Activated B cell treated with CpG ODN at 0.5 μM for 24 hours (primary cell): ENCODE data around the gene SPSB2. TPM values are rescaled to one million over a fixed set of nuclear protein-coding genes. Genes with fewer than 3 reads are reported as not detected.

Source experiments
- ATAC-seq: fragments of 200-7000 bp; cut with Tn5 transposase; one replicate; pipeline ENCODE4 v1.10.0; 2021; ENCODE audit warnings: low read depth, mild to moderate bottlenecking, moderate library complexity
- CTCF ChIA-PET: fragments of 350-600 bp; sonication (Branson Sonifier 250); formaldehyde crosslinking; loops from one replicate; lab custom pipeline; 2021; ENCODE audit warnings: antibody characterized with exemption; lab: Charles Lee
- POLR2A ChIA-PET: fragments of 350-600 bp; sonication (Branson Sonifier 250); formaldehyde crosslinking; loops from one replicate; lab custom pipeline; 2021; ENCODE audit warnings: antibody characterized with exemption; lab: Charles Lee
- DNase-seq: peaks from one replicate; pipeline ENCODE4 v3.0.0; 2022
- H3K27ac Mint-ChIP-seq: one replicate; pipeline ENCODE4 v1.8.0; 2020; ENCODE audit warnings: mixed read lengths
- H3K27me3 Mint-ChIP-seq: one replicate; pipeline ENCODE4 v1.8.0; 2021; ENCODE audit warnings: mixed read lengths
- H3K36me3 Mint-ChIP-seq: one replicate; pipeline ENCODE4 v1.8.0; 2021; ENCODE audit warnings: low read depth, mixed read lengths
- H3K4me1 Mint-ChIP-seq: one replicate; pipeline ENCODE4 v1.8.0; 2021; ENCODE audit warnings: mixed read lengths
- H3K4me3 Mint-ChIP-seq: one replicate; pipeline ENCODE4 v1.8.0; 2020; ENCODE audit warnings: mild to moderate bottlenecking, mixed read lengths
- H3K9me3 Mint-ChIP-seq: one replicate; pipeline ENCODE4 v1.8.0; 2020; ENCODE audit warnings: mixed read lengths
- intact Hi-C: fragments of 100-400 bp; cut with micrococcal nuclease; formaldehyde crosslinking; loops from one replicate; pipeline ENCODE4 v1.15.1; 2024
- total RNA-seq: library from RNA; stranded (reverse); gene quantifications from 2 replicates; pipeline ENCODE4 v1.2.3, GENCODE V29; 2022
- TF ChIP-seq, protein P1 (sequence below): fragments of 200-600 bp; IDR thresholded peaks from one replicate; pipeline ENCODE4 v1.8.0; 2022; ENCODE audit warnings: antibody characterized with exemption, mild to moderate bottlenecking

Gene SPSB2
- total RNA-seq, 1 donor from 2014 or later, result 14.4 TPM

DNA sequence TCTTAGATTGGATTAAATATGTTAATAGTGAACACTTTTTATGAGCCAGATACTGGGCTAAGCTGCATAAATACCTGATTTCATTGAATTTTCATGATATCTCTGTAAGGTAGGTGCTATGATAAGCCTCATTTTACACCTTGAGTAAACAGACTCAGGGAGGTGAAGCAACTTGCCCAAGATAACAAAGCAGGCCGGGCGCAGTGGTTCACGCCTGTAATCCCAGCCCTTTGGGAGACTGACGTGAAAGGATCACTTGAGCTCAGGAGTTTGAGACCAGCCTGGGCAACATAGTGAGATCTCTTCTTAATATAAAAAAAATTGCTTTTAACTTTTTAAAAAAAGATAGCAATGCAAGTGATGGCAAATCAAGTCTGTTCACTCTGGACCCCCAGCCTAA, 31.0 kb downstream of the SPSB2 start:
- Mint-ChIP-seq H3K4me3 (no peak overlapping the region), H3K4me1 (peaks cover 14% of the 10 kb centered on the region), H3K9me3 (no peaks in the 10 kb centered on the region), H3K27ac (no peak overlapping the region), H3K27me3 (peaks cover 2% of the 10 kb centered on the region), H3K36me3 (no peaks in the 10 kb centered on the region)
- TF ChIP-seq, protein P1, sequence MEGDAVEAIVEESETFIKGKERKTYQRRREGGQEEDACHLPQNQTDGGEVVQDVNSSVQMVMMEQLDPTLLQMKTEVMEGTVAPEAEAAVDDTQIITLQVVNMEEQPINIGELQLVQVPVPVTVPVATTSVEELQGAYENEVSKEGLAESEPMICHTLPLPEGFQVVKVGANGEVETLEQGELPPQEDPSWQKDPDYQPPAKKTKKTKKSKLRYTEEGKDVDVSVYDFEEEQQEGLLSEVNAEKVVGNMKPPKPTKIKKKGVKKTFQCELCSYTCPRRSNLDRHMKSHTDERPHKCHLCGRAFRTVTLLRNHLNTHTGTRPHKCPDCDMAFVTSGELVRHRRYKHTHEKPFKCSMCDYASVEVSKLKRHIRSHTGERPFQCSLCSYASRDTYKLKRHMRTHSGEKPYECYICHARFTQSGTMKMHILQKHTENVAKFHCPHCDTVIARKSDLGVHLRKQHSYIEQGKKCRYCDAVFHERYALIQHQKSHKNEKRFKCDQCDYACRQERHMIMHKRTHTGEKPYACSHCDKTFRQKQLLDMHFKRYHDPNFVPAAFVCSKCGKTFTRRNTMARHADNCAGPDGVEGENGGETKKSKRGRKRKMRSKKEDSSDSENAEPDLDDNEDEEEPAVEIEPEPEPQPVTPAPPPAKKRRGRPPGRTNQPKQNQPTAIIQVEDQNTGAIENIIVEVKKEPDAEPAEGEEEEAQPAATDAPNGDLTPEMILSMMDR, result no peak
- POLR2A ChIA-PET, result interaction anchor here (0.6 to 1.5 kb wide), 2 partner anchors 9 to 1226 kb away, joined by 5 read pairs; partner anchors contain the start of gene CDCA3
- CTCF ChIA-PET, result interaction anchor here (0.6 kb wide), 1 partner anchor 19 kb away, joined by 3 read pairs; no protein-coding TSS in a partner anchor
- intact Hi-C loops, result no loop called here
- DNase-seq (no peak), ATAC-seq (no peak)

GRCh38 chr12:6840761-6841515, 32.2 kb downstream of the SPSB2 start, which contains the start of gene GNB3:
TSS of gene GNB3 (plus strand) at chr12:6840925. CDS start at chr12:6841288, 363 bp downstream.
- H3K4me1 Mint-ChIP-seq, result peaks cover 14% of the 10 kb centered on the region
- TF ChIP-seq, protein P1, result no peak
- DNase-seq (no peak), ATAC-seq (no peak)
- H3K36me3 Mint-ChIP-seq, result no peaks in the 10 kb centered on the region
- ChIA-PET POLR2A (interaction anchor here (0.6 to 3.5 kb wide), 3 partner anchors 11 to 838 kb away, joined by 3 to 15 read pairs (median 5); partner anchors contain the start of genes CDCA3 and USP5), CTCF (interaction anchor here (1.6 to 1.7 kb wide), 2 partner anchors 10 to 32 kb away, joined by 5 read pairs; partner anchors contain the start of gene SPSB2)
- peak within 1 kb of the TSS; percentile 41 for H3K27ac Mint-ChIP-seq
- H3K27me3 Mint-ChIP-seq, result peaks cover 2% of the 10 kb centered on the region
- H3K4me3 Mint-ChIP-seq, result no peak within 1 kb of the TSS
- no peaks in the 10 kb centered on the region for H3K9me3 Mint-ChIP-seq
- intact Hi-C loops, result no loop called here

DNA sequence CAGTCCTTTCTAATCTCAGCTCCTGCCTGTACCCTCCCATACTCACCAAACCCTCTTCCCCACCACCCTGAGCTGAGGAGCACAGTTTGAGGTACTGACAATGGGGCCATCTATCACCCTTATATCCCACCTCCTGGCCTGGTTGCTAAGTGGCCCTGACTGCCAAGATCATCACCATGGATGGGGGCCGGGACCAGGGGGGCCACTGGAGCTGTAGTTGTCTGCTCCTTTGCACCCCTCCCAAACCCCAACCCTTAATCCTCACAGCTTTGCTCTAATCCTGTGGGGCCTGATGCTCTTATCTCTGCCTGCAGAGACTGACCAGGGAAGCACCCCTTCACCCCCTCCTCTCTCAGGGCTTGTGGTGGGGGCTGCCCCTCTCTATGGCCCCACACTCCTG, 32.8 kb downstream of the SPSB2 start:
- H3K27me3 Mint-ChIP-seq, result peaks cover 2% of the 10 kb centered on the region
- H3K4me3 Mint-ChIP-seq, result no peak overlapping the region
- H3K36me3 Mint-ChIP-seq, result no peaks in the 10 kb centered on the region
- intact Hi-C loops, result no loop called here
- DNase-seq, result no peak
- H3K9me3 Mint-ChIP-seq, result no peaks in the 10 kb centered on the region
- ChIA-PET CTCF (interaction anchor here (1.6 to 1.7 kb wide), 2 partner anchors 9 to 33 kb away, joined by 5 read pairs; partner anchors contain the start of gene SPSB2), POLR2A (interaction anchor here (0.6 to 3.5 kb wide), 4 partner anchors 8 to 839 kb away, joined by 3 to 15 read pairs (median 4); partner anchors contain the start of genes CDCA3 and USP5)
- no peak for ATAC-seq
- H3K27ac Mint-ChIP-seq, result peak overlapping the region; percentile 41
- H3K4me1 Mint-ChIP-seq, result peaks cover 14% of the 10 kb centered on the region
- TF ChIP-seq, protein P1, result no peak

- H3K36me3 Mint-ChIP-seq, result no peaks in the 10 kb centered on the region
- H3K27ac Mint-ChIP-seq, result peak overlapping the region; percentile 41
- TF ChIP-seq, protein P1, result no peak
- peaks cover 2% of the 10 kb centered on the region for H3K27me3 Mint-ChIP-seq
- H3K4me3 Mint-ChIP-seq, result no peak overlapping the region
- CTCF ChIA-PET, result interaction anchor here (0.6 to 1.7 kb wide), 3 partner anchors 9 to 107 kb away, joined by 3 to 5 read pairs (median 5); partner anchors contain the start of gene SPSB2
- ATAC-seq (peak; percentile 78), DNase-seq (no peak)
- POLR2A ChIA-PET, result interaction anchor here (0.5 to 3.5 kb wide), 6 partner anchors 9 to 384 kb away, joined by 3 to 15 read pairs (median 4); partner anchors contain the start of genes CDCA3, MLF2 and USP5
- peaks cover 14% of the 10 kb centered on the region for H3K4me1 Mint-ChIP-seq
- intact Hi-C loops, result no loop called here
- no peaks in the 10 kb centered on the region for H3K9me3 Mint-ChIP-seq
Measured at GRCh38 chr12:6839482-6840201, 33.5 kb downstream of the SPSB2 start.
